Astrocyte (in vitro differentiated cells and primary cell): ENCODE data around the gene PITPNB. TPM values are rescaled to one million over a fixed set of nuclear protein-coding genes. Genes with fewer than 3 reads are reported as not detected.

Experiments used
- DNase-seq: peaks from one replicate; pipeline ENCODE4 v3.0.0-alpha.2; 2010; ENCODE audit warnings: low read depth
- FAIRE-seq: peaks from 2 replicates; lab custom pipeline; 2011; peaks lifted over from hg19 to GRCh38; lab: Jason Lieb, UNC
- H2AFZ ChIP-seq: 2 replicates; pipeline ENCODE4 v1.6.0; 2012; ENCODE audit warnings: low read depth, low read length, inconsistent platforms
- H3K27ac ChIP-seq: 2 replicates; pipeline ENCODE4 v1.5.1; 2011; ENCODE audit warnings: low read depth, low read length, inconsistent platforms
- H3K27me3 ChIP-seq: 2 replicates; pipeline ENCODE4 v1.6.0; 2011; ENCODE audit warnings: low read length, inconsistent platforms; ENCODE audit not compliant: insufficient read depth
- H3K36me3 ChIP-seq: 2 replicates; pipeline ENCODE4 v1.5.1; 2011; ENCODE audit warnings: low read length, inconsistent platforms; ENCODE audit not compliant: insufficient read depth
- H3K4me1 ChIP-seq: 2 replicates; pipeline ENCODE4 v1.5.1; 2011; ENCODE audit warnings: low read length, inconsistent platforms; ENCODE audit not compliant: insufficient read depth
- H3K4me2 ChIP-seq: 2 replicates; pipeline ENCODE4 v1.6.0; 2012; ENCODE audit warnings: low read length, inconsistent platforms
- H3K4me3 ChIP-seq: 2 replicates; pipeline ENCODE4 v1.5.1; 2011; ENCODE audit warnings: low read depth, mild to moderate bottlenecking, low read length, inconsistent platforms; ENCODE audit not compliant: insufficient read depth
- H3K79me2 ChIP-seq: 2 replicates; pipeline ENCODE4 v1.6.0; 2012; ENCODE audit warnings: mild to moderate bottlenecking, low read length, inconsistent platforms; ENCODE audit not compliant: insufficient read depth
- H3K9ac ChIP-seq: 2 replicates; pipeline ENCODE4 v1.6.0; 2012; ENCODE audit warnings: mild to moderate bottlenecking, low read length, inconsistent platforms
- H3K9me3 ChIP-seq: 2 replicates; pipeline ENCODE4 v1.5.1; 2012; ENCODE audit warnings: low read depth, mild to moderate bottlenecking, low read length, inconsistent platforms; ENCODE audit not compliant: insufficient read depth
- H4K20me1 ChIP-seq: 2 replicates; pipeline ENCODE4 v1.6.0; 2012; ENCODE audit warnings: low read length, inconsistent platforms; ENCODE audit not compliant: insufficient read depth
- H3K27ac Mint-ChIP-seq: one replicate; pipeline ENCODE4 v1.8.0; 2021; ENCODE audit warnings: mild to moderate bottlenecking, mixed read lengths; ENCODE audit not compliant: unreplicated experiment
- H3K27me3 Mint-ChIP-seq: one replicate; pipeline ENCODE4 v1.8.0; 2021; ENCODE audit warnings: low read depth, mixed read lengths; ENCODE audit not compliant: unreplicated experiment
- H3K36me3 Mint-ChIP-seq: one replicate; pipeline ENCODE4 v1.8.0; 2021; ENCODE audit warnings: low read depth, mixed read lengths; ENCODE audit not compliant: unreplicated experiment
- H3K4me1 Mint-ChIP-seq: one replicate; pipeline ENCODE4 v1.8.0; 2021; ENCODE audit warnings: low read depth, mixed read lengths; ENCODE audit not compliant: unreplicated experiment
- H3K4me3 Mint-ChIP-seq: one replicate; pipeline ENCODE4 v1.8.0; 2021; ENCODE audit warnings: mild to moderate bottlenecking, moderate library complexity, mixed read lengths; ENCODE audit not compliant: unreplicated experiment
- H3K9me3 Mint-ChIP-seq: one replicate; pipeline ENCODE4 v1.8.0; 2021; ENCODE audit warnings: mild to moderate bottlenecking, mixed read lengths; ENCODE audit not compliant: unreplicated experiment
- CTCF ChIP-seq: IDR thresholded peaks from 2 replicates; pipeline ENCODE4 v1.5.1; 2011; ENCODE audit warnings: low read depth, mild to moderate bottlenecking, inconsistent platforms, low read length, moderate library complexity; ENCODE audit not compliant: insufficient read depth
- EZH2 ChIP-seq: IDR thresholded peaks from 2 replicates; pipeline ENCODE4 v1.6.1; 2012; ENCODE audit warnings: mild to moderate bottlenecking, low read length, inconsistent platforms; ENCODE audit not compliant: insufficient read depth
- total RNA-seq: library from RNA; stranded (reverse); gene quantifications from 2 replicates; pipeline ENCODE4 v1.2.1, GENCODE V29; 2021

The PITPNB gene
- total RNA-seq, 1 donor from 2014 or later: 90.6 TPM

- Mint-ChIP-seq H3K4me1 (peaks cover 18% of the 10 kb centered on the region), H3K27ac (no peak overlapping the region)
- no peaks in the 10 kb centered on the region for H3K9me3 ChIP-seq
Measured at GRCh38 chr22:27811778-27812177, 107.3 kb downstream of the PITPNB start.

GRCh38 chr22:27810609-27811151 lies 108.4 kb downstream of the PITPNB start:
- Histone ChIP-seq H2AFZ (no peak overlapping the region), H3K27ac (no peak overlapping the region), H3K27me3 (no peaks in the 10 kb centered on the region), H3K4me2 (peak overlapping the region; percentile 57), H3K4me1 (peaks cover 9% of the 10 kb centered on the region), H3K4me3 (no peak overlapping the region), H3K79me2 (no peaks in the 10 kb centered on the region), H3K9ac (no peak overlapping the region), H3K36me3 (no peaks in the 10 kb centered on the region), H3K9me3 (no peaks in the 10 kb centered on the region), H4K20me1 (no peaks in the 10 kb centered on the region)
- Mint-ChIP-seq H3K27ac (no peak overlapping the region), H3K4me3 (no peak overlapping the region), H3K4me1 (peaks cover 18% of the 10 kb centered on the region), H3K27me3 (peaks cover 22% of the 10 kb centered on the region), H3K9me3 (no peaks in the 10 kb centered on the region), H3K36me3 (no peaks in the 10 kb centered on the region)
- peak; percentile 69 for DNase-seq
- FAIRE-seq: no peak
- TF ChIP-seq CTCF (no peak), EZH2 (no peak)

More at GRCh38 chr22:27811778-27812177, 107.3 kb downstream of the PITPNB start:
- TF ChIP-seq CTCF (no peak), EZH2 (no peak)
- H3K36me3 ChIP-seq: no peaks in the 10 kb centered on the region
- H3K4me1 ChIP-seq: peaks cover 9% of the 10 kb centered on the region
- H2AFZ ChIP-seq: no peak overlapping the region
- H3K27me3 ChIP-seq: no peaks in the 10 kb centered on the region
- H3K4me2 ChIP-seq: no peak overlapping the region
- Mint-ChIP-seq H3K27me3 (peaks cover 28% of the 10 kb centered on the region), H3K4me3 (no peak overlapping the region), H3K36me3 (no peaks in the 10 kb centered on the region), H3K9me3 (no peaks in the 10 kb centered on the region)
- H3K79me2 ChIP-seq: no peaks in the 10 kb centered on the region
- no peak for DNase-seq
- no peak overlapping the region for H3K4me3 ChIP-seq
- FAIRE-seq: no peak
- H4K20me1 ChIP-seq: no peaks in the 10 kb centered on the region
- H3K27ac ChIP-seq: no peak overlapping the region
- no peak overlapping the region for H3K9ac ChIP-seq
